Prostate gland (tissue), 2 donors: Measurements from ENCODE around the gene BTF3L4.

Source experiments
- POLR2A ChIP-seq: fragments of 450-650 bp; IDR thresholded peaks from one replicate; pipeline ENCODE4 v1.6.1; 2016; ENCODE audit warnings: antibody characterized with exemption, mild to moderate bottlenecking
- POLR2AphosphoS5 ChIP-seq: sonication (generic); formaldehyde crosslinking; IDR thresholded peaks from one replicate; pipeline ENCODE4 v1.6.1; 2017; ENCODE audit warnings: antibody characterized with exemption
- TF ChIP-seq, protein P1 (sequence below), 4 experiments: fragments of 200-600 bp in 2 of 4; fragments of 450-650 bp in 2 of 4; sonication (generic) in 2 of 4; IDR thresholded peaks; 1 replicate in 3 of 4; 2 replicates in 1 of 4; pipeline ENCODE4 v1.5.1; 2016 to 2019; ENCODE audit warnings: antibody characterized with exemption in 4 of 4, mild to moderate bottlenecking in 2 of 4, moderate library complexity in 2 of 4

DNA sequence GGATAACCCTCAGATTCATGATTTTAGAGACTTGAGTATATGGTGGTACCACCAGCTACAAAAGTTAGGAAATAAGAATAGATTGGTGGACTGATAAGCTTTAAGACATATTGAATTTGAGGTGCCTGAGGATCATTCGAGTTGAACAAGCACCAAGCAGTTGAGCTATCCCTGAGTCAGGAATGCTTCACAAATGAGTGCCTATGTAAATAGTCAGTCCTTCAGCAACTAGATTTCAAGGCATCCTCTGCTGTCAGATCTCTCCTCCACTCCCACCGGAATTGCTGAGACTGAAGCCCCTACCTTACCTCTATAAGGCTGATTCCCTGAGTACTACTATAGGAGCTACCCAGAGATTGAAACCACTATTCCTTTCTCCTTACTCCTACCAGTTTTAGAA is 7.1 kb downstream of the BTF3L4 start:
- TF ChIP-seq, protein P1, sequence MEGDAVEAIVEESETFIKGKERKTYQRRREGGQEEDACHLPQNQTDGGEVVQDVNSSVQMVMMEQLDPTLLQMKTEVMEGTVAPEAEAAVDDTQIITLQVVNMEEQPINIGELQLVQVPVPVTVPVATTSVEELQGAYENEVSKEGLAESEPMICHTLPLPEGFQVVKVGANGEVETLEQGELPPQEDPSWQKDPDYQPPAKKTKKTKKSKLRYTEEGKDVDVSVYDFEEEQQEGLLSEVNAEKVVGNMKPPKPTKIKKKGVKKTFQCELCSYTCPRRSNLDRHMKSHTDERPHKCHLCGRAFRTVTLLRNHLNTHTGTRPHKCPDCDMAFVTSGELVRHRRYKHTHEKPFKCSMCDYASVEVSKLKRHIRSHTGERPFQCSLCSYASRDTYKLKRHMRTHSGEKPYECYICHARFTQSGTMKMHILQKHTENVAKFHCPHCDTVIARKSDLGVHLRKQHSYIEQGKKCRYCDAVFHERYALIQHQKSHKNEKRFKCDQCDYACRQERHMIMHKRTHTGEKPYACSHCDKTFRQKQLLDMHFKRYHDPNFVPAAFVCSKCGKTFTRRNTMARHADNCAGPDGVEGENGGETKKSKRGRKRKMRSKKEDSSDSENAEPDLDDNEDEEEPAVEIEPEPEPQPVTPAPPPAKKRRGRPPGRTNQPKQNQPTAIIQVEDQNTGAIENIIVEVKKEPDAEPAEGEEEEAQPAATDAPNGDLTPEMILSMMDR (IDR thresholded peaks at IDR 0.05) = no peak
- TF ChIP-seq POLR2A = no peak
- no peak for TF ChIP-seq POLR2AphosphoS5
